Mucosa of descending colon (tissue), 3 donors: ENCODE measurements around the gene NDC1. TPM values are rescaled to one million over a fixed set of nuclear protein-coding genes. Genes with fewer than 3 reads are reported as not detected.

Experiments used
- ATAC-seq: fragments of 200-7000 bp; cut with Tn5 transposase; one replicate; pipeline ENCODE4 v1.9.1; 2020; ENCODE audit warnings: mild to moderate bottlenecking, moderate library complexity
- DNase-seq, 3 donors: peaks; one replicate each; pipeline ENCODE4 v3.0.0-alpha.2; 2020
- H3K36me3 ChIP-seq: fragments of 200-600 bp; one replicate; pipeline ENCODE4 v1.8.0; 2021; ENCODE audit warnings: low read depth, mild to moderate bottlenecking
- H3K4me1 ChIP-seq: fragments of 200-600 bp; one replicate; pipeline ENCODE4 v1.8.0; 2021; ENCODE audit warnings: low read depth, mild to moderate bottlenecking
- H3K4me3 ChIP-seq: fragments of 200-600 bp; one replicate; pipeline ENCODE4 v1.8.0; 2021; ENCODE audit warnings: mild to moderate bottlenecking
- H3K9me3 ChIP-seq: fragments of 200-600 bp; one replicate; pipeline ENCODE4 v1.8.0; 2021; ENCODE audit warnings: mild to moderate bottlenecking
- CTCF ChIP-seq: fragments of 200-600 bp; IDR thresholded peaks from one replicate; pipeline ENCODE4 v1.8.0; 2022; ENCODE audit warnings: antibody characterized with exemption, mild to moderate bottlenecking
- intact Hi-C, 2 donors: fragments of 100-400 bp; cut with DNase I in 1 of 2; cut with micrococcal nuclease in 1 of 2; formaldehyde crosslinking; loops; one replicate each; pipeline versions ENCODE4 v1.11.0 to v1.11.1; 2022; cut with DNase I, micrococcal nuclease
- total RNA-seq, 3 donors: library from RNA; stranded (reverse); fragmentation: NEBNext Ultra II Directional in 2 of 3; extraction: Animal tissue kit (Norgen Biotek cat#: 25700) in 2 of 3; gene quantifications; one replicate each; pipeline versions ENCODE4 v1.2.1 to v1.2.4, GENCODE V29; 2021 to 2023
- donor health status: DM: no; HTN: no; CAD: no; lungs with moderate emphysema.
- donor health status: DM: no; HTN: no; CAD: no.
- donor health status: DM: no; HTN: yes; CAD: no.

The NDC1 gene
- total RNA-seq, 3 donors from 2014 or later = 9.7 to 23.8 (median 11.0) TPM

- ATAC-seq (no peak), DNase-seq (no peak)
- no peaks in the 10 kb centered on the region for H3K4me1 ChIP-seq
- no peak for TF ChIP-seq CTCF
- no peak overlapping the region for H3K4me3 ChIP-seq
- intact Hi-C loops = no loop called here
- no peaks in the 10 kb centered on the region for H3K36me3 ChIP-seq
- H3K9me3 ChIP-seq = no peaks in the 10 kb centered on the region
Observed at GRCh38 chr1:53810007-53810406, 28.1 kb downstream of the NDC1 start.

- no peak overlapping the region for H3K4me3 ChIP-seq
- no peaks in the 10 kb centered on the region for H3K36me3 ChIP-seq
- intact Hi-C loops = no loop called here
- DNase-seq (no peak), ATAC-seq (no peak)
- H3K9me3 ChIP-seq = no peaks in the 10 kb centered on the region
- no peaks in the 10 kb centered on the region for H3K4me1 ChIP-seq
- no peak for TF ChIP-seq CTCF
Observed at GRCh38 chr1:53807916-53808315, 30.2 kb downstream of the NDC1 start.

- no peak for TF ChIP-seq CTCF
- DNase-seq = no peak
- intact Hi-C loops = no loop called here
Observed at GRCh38 chr1:53804791-53805505, 33.1 kb downstream of the NDC1 start.

GRCh38 chr1:53804181-53804580 lies 33.9 kb downstream of the NDC1 start:
- DNase-seq = no peak
- intact Hi-C loops = no loop called here
- TF ChIP-seq CTCF = no peak
- Histone ChIP-seq H3K4me3 (no peak overlapping the region), H3K4me1 (no peaks in the 10 kb centered on the region), H3K9me3 (no peaks in the 10 kb centered on the region), H3K36me3 (no peaks in the 10 kb centered on the region)
- ATAC-seq = no peak

More at GRCh38 chr1:53804791-53805505, 33.1 kb downstream of the NDC1 start:
- no peak for ATAC-seq
- Histone ChIP-seq H3K9me3 (no peaks in the 10 kb centered on the region), H3K36me3 (no peaks in the 10 kb centered on the region), H3K4me1 (no peaks in the 10 kb centered on the region), H3K4me3 (no peak overlapping the region)

GRCh38 chr1:53800621-53801020 lies 37.5 kb downstream of the NDC1 start:
- no peak for TF ChIP-seq CTCF
- intact Hi-C loops = no loop called here
- H3K4me1 ChIP-seq = no peaks in the 10 kb centered on the region
- no peak for ATAC-seq
- no peaks in the 10 kb centered on the region for H3K36me3 ChIP-seq
- H3K4me3 ChIP-seq = no peak overlapping the region
- no peak for DNase-seq
- H3K9me3 ChIP-seq = no peaks in the 10 kb centered on the region
